ENCODE data around the gene LSMEM2. TPM values are rescaled to one million over a fixed set of nuclear protein-coding genes. Genes with fewer than 3 reads are reported as not detected.

LSMEM2 gene
- not detected in 2 replicates for total RNA-seq

GRCh38 chr3:50278880-50279224, at the start of gene LSMEM2:
LSMEM2 (plus strand) TSS chr3:50279087; CDS start chr3:50279114, 27 bp downstream.

GRCh38 chr3:50235716-50236483, 43.0 kb upstream of the LSMEM2 start, which contains the start of gene GNAI2:
GNAI2 (plus strand) TSS chr3:50236204; CDS start chr3:50236336, 132 bp downstream.

GRCh38 chr3:50268703-50269451, 10.0 kb upstream of the LSMEM2 start, which contains the start of gene SEMA3B:
SEMA3B (plus strand) TSS chr3:50269147; CDS start chr3:50269241, 94 bp downstream.

GRCh38 chr3:50292159-50293078, 13.5 kb downstream of the LSMEM2 start, which contains the start of gene IFRD2:
IFRD2 (minus strand) TSS chr3:50292429; CDS start chr3:50292274, 155 bp downstream.

GRCh38 chr3:50298836-50299637, 20.1 kb downstream of the LSMEM2 start, which contains the start of the genes HYAL3 and NAA80:
HYAL3 (minus strand) TSS chr3:50299405; CDS start chr3:50295602, 3,803 bp downstream.
NAA80 (minus strand) TSS chr3:50299405; CDS start chr3:50297463, 1,942 bp downstream.

GRCh38 chr3:50303013-50303815, 24.3 kb downstream of the LSMEM2 start, which contains the start of gene HYAL1:
HYAL1 (minus strand) TSS chr3:50303574; CDS start chr3:50302956, 618 bp downstream.

GRCh38 chr3:50322386-50323091, 43.7 kb downstream of the LSMEM2 start, which contains the start of gene HYAL2:
HYAL2 (minus strand) TSS chr3:50322745; CDS start chr3:50320489, 2,256 bp downstream.

GRCh38 chr3:50327943-50328691, 49.2 kb downstream of the LSMEM2 start, which contains the start of gene TUSC2:
TUSC2 (minus strand) TSS chr3:50328223; CDS start chr3:50328099, 124 bp downstream.

Other genes with a start within 250 kb of the LSMEM2 start
- 61.7 and 103 TPM in 2 replicates for gene RBM5, start 190.2 kb upstream of the LSMEM2 start, total RNA-seq
- 6.5 and 20.9 TPM in 2 replicates for gene SEMA3F, start 123.8 kb upstream of the LSMEM2 start, total RNA-seq
- not detected in 2 replicates for gene GNAT1, start 87.5 kb upstream of the LSMEM2 start, total RNA-seq
- gene SLC38A3, start 73.8 kb upstream of the LSMEM2 start, total RNA-seq = not detected in 2 replicates
- gene GNAI2, start 42.9 kb upstream of the LSMEM2 start, total RNA-seq = 252 and 308 TPM in 2 replicates
- 1.4 and 3.4 TPM in 2 replicates for gene SEMA3B, start 9.9 kb upstream of the LSMEM2 start, total RNA-seq
- 47.1 and 55.2 TPM in 2 replicates for gene IFRD2, start 13.3 kb downstream of the LSMEM2 start, total RNA-seq
- 6.5 and 7.8 TPM in 2 replicates for gene HYAL3, start 20.3 kb downstream of the LSMEM2 start, total RNA-seq
- gene NAA80, start 20.3 kb downstream of the LSMEM2 start, total RNA-seq = 8.1 and 11.8 TPM in 2 replicates
- gene HYAL1, start 24.5 kb downstream of the LSMEM2 start, total RNA-seq = 5.0 and 6.1 TPM in 2 replicates
- gene HYAL2, start 43.7 kb downstream of the LSMEM2 start, total RNA-seq = 70.0 and 100 TPM in 2 replicates
- 15.2 and 23.3 TPM in 2 replicates for gene TUSC2, start 49.1 kb downstream of the LSMEM2 start, total RNA-seq
- 36.5 and 37.7 TPM in 2 replicates for gene RASSF1, start 61.7 kb downstream of the LSMEM2 start, total RNA-seq
- under 0.01 TPM in 1 of 2 replicates, not detected in the other for gene ZMYND10, start 66.6 kb downstream of the LSMEM2 start, total RNA-seq
- gene NPRL2, start 71.7 kb downstream of the LSMEM2 start, total RNA-seq = 18.6 and 20.7 TPM in 2 replicates
- gene CYB561D2, start 71.8 kb downstream of the LSMEM2 start, total RNA-seq = 23.1 and 44.6 TPM in 2 replicates
- 67.6 and 73.3 TPM in 2 replicates for gene TMEM115, start 80.4 kb downstream of the LSMEM2 start, total RNA-seq
- not detected in 2 replicates for gene CACNA2D2, start 224.5 kb downstream of the LSMEM2 start, total RNA-seq

Data from cardiac atrium fibroblast (primary cell).